GM21737 (cell line): ENCODE measurements around the gene TSC2.

Source experiments
- ATAC-seq: cut with Tn5 transposase; IDR thresholded peaks from one replicate; pipeline ENCODE4 v1.9.1; 2021; ENCODE audit warnings: mild to moderate bottlenecking, moderate library complexity; ENCODE audit not compliant: unreplicated experiment

TSC2 gene

DNA sequence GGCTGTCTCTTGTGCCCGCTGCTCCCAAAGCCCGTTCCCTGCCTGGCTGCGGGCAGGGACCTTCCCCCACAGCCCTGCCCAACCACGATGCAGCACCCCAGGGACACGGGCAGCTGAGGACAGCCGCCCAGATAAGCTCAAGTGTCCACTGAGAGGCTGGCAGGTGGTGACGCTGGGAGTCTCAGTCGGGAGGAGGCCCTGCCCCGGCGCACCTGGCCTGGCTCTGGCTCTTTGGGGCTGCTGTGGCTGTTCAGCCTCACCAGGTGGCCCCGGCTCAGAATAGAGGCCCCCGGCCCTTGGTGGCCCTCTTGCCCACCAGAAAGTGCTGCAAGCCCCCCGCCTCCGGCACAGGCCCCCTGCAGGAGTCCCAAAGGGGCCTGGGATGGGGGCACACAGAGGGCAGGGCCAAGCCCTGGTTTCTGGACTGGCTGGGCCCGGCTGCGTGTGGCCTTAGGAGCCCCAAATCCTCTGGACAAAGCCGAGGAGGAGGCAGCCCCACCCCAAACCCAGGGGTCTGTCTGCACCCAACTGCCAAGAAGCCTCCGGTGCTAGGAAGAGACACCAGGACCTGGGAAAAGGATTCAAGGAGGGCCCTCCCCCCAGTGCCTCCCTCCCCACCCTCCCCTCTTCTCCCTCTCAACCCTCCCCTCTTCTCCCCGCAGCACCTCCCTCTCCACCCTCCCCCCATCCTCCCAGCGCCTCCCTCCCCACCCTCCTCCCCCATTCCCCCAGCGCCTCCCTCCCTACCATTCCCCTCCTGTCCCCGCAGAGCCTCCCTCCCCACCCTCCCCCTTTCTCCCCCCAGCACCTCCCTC lies 5.4 kb upstream of the TSC2 start:
- ATAC-seq: no peak

DNA sequence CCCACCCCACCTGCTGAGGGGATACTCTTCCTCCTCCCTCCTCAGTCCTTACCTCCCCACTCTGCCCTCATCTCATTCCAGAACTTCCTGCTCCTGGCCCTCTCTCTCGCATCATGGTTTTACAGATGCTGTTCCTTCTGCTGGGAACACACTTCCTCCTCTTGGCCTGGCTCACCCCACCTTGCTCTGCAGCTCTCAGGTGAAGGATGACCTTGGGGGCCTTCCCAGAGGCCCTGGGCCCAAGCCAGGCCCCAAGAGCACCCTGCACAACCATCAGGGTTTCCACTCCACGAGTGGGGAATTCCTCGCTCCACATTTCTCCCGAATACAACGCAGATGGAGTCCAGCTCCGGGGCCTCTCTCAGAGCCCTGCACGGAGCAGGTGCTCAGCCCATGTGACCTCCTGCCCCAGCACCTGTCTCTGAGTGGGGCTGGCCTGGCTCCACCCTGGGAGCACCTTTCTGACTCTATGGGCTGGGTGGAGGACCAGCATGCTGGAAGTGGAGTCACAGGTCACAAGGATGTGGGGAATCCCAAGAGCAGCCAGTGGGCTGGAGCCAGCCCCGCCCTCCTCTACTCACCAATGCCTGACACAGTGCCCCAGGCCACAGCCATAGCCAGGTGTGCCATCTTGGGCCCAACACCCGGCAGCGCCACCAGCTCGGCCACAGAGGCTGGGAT lies 4.7 kb upstream of the TSC2 start:
- ATAC-seq: no peak

DNA sequence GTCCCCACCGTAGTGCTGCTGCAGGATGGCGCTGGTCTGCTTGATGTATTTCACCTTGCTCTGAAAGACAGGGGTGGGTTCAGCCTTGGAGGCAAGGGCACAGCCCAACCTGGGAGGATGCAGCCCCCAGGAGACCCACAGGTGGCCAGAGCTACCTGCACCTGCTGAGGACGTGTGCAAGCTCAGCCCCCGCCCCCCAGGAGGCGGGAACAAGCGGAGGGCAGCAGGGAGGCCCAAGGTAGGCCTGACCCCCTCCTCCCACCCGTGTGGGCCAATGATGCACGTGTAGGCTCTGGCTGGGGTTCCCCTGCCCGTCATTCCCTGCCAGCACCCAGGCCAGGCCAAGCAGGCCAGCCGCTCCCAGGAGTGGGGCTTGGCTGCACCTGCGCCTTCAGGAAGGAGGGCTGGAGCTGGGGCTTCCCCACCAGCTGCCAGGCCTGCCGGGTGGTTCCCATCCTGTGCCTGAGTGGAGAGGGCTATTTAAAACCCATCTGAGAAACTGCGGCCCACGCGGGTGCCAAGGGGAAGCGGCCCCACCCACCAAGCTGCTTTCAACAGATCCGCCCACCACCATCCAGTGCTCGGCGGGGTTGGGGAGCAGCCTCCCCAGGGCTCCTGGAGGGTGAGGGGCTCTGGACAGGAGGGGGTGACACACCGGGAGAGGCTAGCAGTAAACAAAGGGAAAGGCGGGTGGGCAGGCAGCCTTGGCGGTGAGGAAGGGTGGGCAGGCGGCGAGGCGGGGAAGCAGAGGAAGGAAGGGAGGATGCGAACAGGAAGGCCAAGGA lies 3.9 kb upstream of the TSC2 start:
- no peak for ATAC-seq

DNA sequence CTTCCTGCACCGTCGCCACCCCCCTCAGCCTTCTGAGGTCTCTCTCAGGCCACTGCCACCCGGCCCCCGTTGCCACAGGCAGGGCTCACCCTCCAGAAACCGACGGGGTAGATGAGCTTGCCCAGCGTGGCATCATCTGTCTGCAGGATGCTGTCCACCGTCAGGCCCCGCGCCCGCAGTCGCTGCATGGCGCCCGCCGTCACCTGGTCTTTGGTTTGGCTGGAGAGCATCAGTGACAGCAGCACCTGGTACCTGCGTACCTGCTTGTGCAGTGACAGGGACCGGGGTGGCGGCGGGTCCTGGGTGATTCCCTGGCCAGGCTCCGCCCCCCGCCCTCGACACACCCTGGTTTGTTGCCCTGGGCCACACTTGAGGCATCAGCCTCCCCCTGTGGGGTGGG lies 3.2 kb upstream of the TSC2 start:
- ATAC-seq: no peak

GRCh38 chr16:2045965-2046892 lies 1.6 kb upstream of the TSC2 start:
- no peak for ATAC-seq

DNA sequence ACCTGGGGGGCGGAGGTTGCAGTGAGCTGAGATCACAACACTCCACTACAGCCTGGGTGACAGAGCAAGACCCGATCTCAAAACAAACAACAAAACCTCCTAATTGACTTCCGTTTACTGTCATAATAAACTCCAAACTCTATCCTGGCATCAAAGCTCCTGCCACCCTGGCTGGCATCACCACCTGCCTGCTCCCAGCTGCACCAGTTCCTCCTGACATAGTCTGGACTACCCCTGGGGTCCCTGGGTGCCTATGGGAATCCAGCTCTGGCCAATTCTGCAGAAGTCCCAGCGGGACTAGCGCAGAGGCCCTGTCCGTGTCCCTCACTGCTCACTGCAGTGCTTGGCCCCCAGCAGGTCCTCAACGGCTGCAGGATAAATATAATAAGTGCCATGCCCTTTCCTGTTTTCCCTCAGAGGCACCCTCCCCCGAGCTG lies 874 bp upstream of the TSC2 start:
- ATAC-seq: no peak

DNA sequence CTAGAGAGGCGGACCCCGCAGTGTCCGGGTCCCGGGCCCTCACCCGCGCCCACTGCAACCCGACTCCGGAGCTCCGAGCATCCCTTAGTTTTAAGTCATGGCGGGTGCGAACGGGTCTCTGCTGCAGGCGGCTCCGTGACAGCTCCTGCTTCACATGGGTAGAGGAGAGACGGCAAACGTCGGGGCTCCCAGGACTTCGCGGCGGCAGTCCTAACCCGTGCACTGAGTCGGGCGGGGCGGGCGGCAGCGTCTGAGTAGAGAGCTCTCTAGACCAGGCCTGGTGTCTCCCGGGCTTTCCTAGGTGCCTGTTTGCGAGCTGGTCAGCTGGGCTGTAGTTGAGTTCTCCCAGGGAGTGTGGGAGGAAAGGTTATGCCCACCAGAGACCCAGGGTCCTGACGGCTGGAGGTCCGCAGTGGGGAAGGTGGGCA lies 345 bp downstream of the TSC2 start:
- ATAC-seq: no peak

DNA sequence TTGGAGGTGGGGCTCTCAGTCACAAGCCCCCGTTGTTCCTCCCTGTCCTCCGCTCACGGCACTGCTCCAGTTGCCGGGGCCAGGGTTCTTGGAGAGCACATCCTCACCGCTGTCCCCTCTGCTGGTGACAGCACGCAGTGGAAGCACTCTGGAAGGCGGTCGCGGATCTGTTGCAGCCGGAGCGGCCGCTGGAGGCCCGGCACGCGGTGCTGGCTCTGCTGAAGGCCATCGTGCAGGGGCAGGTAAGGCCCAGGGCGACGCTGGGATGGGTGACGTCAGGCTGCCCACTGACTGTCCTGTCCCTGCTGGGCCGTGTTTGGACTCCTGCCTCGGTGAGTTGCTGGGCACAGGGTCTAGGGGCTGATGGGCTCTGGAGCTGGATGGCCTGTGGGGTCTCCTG lies 5.4 kb downstream of the TSC2 start:
- no peak for ATAC-seq

DNA sequence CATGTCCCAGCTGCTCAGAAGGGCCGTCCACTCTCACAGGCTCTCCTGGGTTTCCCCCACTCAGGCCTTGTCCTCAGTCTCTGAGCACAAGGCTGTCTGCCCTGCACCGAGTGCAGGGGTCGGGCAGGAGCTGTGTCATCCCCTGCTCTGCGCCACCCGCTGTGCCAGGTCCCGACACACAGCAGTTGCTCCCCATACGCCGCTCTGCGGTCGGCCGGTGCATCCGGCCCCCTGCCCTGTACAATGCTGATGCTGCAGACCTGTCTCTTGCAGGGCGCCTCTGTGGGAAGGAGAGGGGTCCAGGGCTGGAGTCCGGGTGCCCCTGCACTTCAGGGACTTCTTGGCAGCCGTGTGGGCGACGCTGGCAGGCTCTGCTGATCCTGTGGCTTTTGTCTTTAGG lies 6.1 kb downstream of the TSC2 start:
- ATAC-seq: no peak

DNA sequence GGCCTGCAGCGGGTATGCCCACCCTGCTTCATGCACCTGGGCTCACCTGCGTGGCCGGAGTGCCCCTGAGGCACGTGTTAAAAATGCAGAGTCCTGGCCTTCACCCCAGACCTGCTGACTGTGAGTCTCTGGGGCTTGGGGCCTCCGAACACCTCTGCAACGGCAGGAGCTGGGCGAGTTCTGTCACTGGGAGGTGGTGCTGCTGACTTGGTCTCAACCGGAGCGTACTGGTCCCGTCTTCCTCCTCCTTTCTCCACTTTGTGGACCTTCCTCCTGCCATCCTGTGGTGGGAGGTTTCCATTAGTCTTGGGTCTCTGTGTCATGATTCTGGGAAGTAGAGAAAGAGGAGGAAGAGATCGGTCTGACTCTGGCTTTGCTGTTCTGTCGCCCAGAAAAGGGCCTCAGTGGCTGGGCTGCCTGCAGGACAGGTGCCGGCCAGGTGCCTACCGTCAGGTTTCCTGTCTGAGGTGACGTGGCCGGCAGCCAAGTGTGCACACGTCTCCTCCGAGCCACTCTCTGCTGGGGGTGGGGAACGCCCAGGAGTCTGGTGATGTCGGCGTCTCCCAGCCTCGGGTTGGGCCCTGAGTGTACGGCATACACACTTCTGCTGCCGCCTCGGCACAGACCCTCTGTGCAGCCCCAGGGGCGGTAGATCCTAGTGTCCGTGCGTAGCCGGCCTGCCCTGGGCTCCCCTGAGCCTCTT lies 6.9 kb downstream of the TSC2 start:
- ATAC-seq: no peak

DNA sequence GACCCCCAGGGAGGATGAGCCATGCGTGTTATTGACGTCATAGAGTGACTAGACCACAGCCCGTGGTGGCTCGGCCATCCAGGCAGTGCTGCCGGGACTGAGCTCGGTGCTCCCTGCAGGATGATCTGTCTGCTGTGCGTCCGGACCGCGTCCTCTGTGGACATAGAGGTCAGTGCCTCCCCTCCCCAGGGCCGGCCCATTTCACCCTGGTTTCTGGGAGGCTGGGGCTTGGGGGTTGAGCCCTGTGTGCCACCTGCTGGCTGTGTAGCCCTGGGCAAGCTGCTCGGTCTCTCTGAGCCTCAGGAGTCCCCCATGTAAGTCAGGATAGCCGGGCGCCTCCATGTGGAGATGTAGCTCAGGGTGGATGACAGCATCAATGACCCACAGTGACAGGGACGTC lies 8.3 kb downstream of the TSC2 start:
- no peak for ATAC-seq

- no peak for ATAC-seq
Observed at GRCh38 chr16:2056681-2057407, 9.1 kb downstream of the TSC2 start.

- no peak for ATAC-seq
Observed at GRCh38 chr16:2057438-2057837, 9.7 kb downstream of the TSC2 start.

- no peak for ATAC-seq
Observed at GRCh38 chr16:2058420-2058819, 10.6 kb downstream of the TSC2 start.

GRCh38 chr16:2058872-2059271 lies 11.1 kb downstream of the TSC2 start:
- no peak for ATAC-seq

DNA sequence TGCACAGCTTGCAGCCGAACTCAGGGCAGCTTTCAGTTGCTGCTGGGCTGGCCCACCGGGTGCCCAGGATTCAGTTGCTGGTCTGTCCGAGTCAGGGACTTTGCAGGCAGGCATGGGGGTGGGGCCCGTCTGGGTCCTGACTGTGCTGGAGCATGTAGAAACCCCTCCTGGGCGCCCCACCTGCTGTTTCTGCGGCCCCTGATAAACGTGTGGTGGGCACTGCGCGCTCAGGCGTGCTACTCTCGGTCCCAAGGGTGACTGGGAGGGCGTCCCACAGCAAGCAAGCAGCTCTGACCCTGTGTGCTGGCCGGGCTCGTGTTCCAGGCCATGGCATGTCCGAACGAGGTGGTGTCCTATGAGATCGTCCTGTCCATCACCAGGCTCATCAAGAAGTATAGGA lies 12.6 kb downstream of the TSC2 start:
- ATAC-seq: no peak

- no peak for ATAC-seq
Observed at GRCh38 chr16:2061023-2061422, 13.2 kb downstream of the TSC2 start.

- no peak for ATAC-seq
Observed at GRCh38 chr16:2061526-2061925, 13.7 kb downstream of the TSC2 start.

GRCh38 chr16:2062801-2063200 lies 15.0 kb downstream of the TSC2 start:
- no peak for ATAC-seq
